NK-92 (cell line): ENCODE data around the gene SCGB1D2.

Source experiments
- DNase-seq: peaks from one replicate; lab custom pipeline; 2025; ENCODE audit not compliant: unreplicated experiment; lab: John Stamatoyannopoulos, UW

Gene SCGB1D2

GRCh38 chr11:62256281-62256680 is 14.2 kb downstream of the SCGB1D2 start:
- no peak for DNase-seq

DNA sequence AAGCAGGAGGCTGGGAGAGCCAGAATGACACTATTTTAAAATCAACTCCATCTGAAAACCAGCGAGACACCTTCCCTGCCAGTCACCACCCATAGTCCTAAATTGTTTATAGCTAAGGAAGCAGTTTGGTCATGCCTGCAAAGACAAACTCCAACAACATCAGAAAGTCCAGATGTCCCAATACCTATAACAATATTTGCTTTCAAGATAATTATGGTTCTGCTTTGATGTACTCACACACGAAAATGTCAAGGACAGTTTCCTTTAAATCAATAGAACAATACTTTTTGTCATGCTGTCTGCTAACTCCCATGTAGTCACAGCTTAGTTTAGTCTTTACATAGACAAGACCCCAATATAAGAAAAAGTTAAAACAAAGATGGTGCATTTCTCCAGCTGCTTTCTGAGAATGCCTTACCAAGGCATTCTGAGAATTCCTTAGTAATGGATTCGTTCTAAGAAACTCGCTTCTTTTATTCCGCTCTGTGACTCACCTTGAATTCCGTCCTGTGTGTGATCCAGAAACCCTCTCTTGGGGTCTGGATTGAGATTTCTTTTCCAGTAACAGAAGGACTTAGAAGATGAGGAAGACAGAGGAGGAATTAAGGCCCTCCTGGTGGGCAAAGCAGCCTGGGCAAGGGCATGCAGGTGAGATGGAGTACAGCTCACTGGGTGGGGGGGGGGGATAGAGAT is 18.4 kb downstream of the SCGB1D2 start:
- DNase-seq = no peak

- no peak for DNase-seq
Observed at GRCh38 chr11:62264004-62264403, 22.0 kb downstream of the SCGB1D2 start.

- no peak for DNase-seq
Observed at GRCh38 chr11:62266558-62266957, 24.5 kb downstream of the SCGB1D2 start.

DNA sequence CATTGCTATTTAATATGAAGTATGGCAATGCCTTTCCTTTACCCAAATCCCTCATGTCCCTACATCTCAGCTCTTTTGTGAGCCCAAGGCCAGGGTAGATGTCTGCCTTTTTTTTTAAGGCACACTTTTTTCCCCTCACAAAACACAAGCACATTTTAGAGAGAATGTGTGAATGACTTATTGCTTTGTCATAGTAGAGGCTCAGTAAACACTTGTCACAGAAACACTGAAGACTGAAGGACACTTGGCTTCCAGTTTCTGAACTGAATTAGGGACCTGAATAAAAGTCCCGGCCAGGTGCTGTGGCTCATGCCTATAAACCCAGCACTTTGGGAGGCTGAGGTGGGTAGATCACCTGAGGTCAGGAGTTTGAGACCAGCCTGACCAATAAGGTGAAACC is 25.0 kb downstream of the SCGB1D2 start:
- no peak for DNase-seq

GRCh38 chr11:62267576-62267975 is 25.5 kb downstream of the SCGB1D2 start:
- no peak for DNase-seq

DNA sequence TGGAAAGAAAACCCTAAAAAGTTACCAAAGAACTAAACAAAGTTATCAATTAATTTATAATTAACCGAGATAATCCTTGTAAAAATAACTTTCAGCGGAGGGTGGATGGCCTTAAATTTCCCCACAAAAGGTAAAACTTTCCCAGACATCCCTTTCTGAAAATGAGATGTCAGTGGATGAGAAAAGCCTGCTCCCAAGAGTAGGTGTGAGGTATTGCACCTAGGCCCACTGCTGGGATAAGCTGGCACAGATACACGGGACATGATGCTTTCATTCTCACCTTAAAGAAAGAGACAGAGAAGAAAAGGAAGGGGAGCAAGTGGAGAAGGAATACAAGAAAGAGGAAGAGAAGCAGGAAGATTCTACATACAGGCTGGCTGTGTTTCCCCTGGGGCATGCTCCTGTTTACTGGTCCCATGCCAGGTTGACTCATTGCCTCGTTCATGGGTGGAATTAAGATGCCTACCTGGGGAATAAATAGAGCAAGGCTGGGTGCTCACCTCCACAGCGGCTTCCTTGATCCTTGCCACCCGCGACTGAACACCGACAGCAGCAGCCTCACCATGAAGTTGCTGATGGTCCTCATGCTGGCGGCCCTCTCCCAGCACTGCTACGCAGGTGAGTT is 27.7 kb downstream of the SCGB1D2 start, which contains the start of gene SCGB2A2:
Gene SCGB2A2, plus strand, starts transcription at position 505 of the 625 bp plus-strand sequence. Its CDS starts 59 bp downstream, at position 564.
- no peak for DNase-seq

- DNase-seq = no peak
Observed at GRCh38 chr11:62273284-62273683, 31.2 kb downstream of the SCGB1D2 start.

- DNase-seq = no peak
Observed at GRCh38 chr11:62273789-62274275, 31.8 kb downstream of the SCGB1D2 start.

DNA sequence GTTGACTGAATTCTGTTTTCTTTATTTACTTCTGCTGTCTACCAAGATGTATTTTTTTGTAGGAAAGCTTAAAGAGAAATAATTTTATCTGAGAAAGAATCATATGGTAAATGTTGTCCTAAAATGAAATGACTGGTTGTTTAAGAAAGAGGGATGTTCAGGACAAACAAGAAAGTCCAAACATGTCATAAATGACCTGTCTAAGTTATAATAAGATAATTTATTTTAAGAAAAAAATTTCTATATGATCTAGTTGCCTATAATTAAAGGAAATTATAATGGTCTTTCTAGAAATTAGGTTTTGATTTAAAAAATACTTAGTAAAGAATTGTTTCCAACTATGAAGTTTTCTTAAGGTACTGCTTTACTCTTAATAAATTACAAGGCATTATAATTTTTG is 38.4 kb downstream of the SCGB1D2 start:
- no peak for DNase-seq
